ENCODE measurements around the gene PIM1.

DNA sequence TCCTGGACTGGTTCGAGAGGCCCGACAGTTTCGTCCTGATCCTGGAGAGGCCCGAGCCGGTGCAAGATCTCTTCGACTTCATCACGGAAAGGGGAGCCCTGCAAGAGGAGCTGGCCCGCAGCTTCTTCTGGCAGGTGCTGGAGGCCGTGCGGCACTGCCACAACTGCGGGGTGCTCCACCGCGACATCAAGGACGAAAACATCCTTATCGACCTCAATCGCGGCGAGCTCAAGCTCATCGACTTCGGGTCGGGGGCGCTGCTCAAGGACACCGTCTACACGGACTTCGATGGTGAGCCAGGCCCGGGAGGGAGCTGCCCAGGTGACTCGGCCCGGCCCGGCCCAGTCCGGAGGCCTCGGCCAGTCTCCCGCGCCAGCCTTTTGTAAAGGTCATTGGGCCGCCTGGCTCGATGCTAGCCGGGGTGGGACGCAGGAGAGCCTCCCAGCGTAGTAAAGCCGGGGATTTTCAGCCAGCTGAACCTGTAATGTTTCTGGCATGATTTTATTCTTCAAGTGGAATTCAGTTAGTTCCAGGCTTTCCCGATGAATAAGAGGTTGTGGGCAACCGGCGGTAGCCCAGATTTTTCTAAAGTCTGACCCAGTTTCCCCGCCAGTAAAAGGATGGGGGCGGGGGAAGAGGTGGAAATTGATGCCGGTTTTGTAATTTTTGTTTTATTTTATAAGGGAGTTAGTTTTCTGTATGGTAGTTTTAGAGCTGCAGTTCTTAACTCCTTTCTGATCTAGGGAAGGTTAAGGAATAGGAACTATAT lies 1.4 kb downstream of the PIM1 start:
- TF ChIP-seq, protein P1, sequence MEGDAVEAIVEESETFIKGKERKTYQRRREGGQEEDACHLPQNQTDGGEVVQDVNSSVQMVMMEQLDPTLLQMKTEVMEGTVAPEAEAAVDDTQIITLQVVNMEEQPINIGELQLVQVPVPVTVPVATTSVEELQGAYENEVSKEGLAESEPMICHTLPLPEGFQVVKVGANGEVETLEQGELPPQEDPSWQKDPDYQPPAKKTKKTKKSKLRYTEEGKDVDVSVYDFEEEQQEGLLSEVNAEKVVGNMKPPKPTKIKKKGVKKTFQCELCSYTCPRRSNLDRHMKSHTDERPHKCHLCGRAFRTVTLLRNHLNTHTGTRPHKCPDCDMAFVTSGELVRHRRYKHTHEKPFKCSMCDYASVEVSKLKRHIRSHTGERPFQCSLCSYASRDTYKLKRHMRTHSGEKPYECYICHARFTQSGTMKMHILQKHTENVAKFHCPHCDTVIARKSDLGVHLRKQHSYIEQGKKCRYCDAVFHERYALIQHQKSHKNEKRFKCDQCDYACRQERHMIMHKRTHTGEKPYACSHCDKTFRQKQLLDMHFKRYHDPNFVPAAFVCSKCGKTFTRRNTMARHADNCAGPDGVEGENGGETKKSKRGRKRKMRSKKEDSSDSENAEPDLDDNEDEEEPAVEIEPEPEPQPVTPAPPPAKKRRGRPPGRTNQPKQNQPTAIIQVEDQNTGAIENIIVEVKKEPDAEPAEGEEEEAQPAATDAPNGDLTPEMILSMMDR (IDR thresholded peaks at IDR 0.05), result no peak
- no peak for TF ChIP-seq POLR2A (IDR thresholded peaks at IDR 0.05)
